HPDE6-E6E7 (cell line): ENCODE results near the gene CDK6.

ENCODE experiments used
- DNase-seq: peaks from one replicate; pipeline ENCODE4 v3.0.0; 2011; ENCODE audit warnings: missing footprints; ENCODE audit errors: extremely low spot score

CDK6 gene

DNA sequence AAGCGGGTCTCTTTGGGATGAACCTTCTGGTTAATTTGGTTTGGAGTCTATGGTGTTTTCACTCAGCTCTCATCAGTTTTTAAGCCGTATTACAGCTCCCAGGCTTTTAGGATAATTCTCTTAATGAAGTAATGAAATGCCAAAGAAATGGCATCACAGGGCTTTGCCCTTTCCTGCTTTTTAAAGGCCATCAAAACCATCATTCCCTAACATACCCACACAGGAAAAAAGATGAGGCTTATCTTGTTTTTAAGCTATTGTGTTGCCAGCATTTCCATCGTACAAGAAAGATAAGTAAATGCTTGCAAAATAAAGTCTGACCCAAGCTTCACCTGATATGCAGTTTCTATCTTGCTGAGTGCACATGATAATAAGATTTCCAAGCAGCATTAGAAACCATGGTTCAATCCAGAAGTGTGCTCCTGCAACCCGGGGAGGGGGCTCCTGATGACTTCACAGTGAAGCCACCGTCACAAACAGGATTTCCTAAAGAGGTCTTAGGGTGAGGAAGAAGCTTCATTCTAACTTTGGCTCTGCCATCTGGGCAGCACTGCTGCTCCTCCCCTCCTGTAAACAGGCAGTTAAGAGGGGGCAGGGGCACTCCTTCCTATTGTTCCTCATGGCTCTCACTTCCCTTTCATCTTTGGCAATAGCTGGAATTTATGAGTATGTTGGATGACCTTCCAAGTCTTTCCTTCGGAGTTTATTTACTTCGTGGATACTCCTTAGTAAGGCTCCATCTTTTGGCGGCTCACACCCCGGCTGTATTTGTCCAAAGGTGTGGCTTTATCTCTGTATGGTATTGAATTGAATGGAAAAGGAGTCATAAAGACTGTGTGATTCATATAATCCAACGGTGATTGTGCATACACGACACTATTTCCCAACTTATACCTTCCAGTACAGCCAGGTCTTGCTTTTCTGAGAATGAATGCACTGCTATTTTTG lies 191.0 kb downstream of the CDK6 start:
- peak; percentile 45 for DNase-seq

GRCh38 chr7:92644406-92645113 lies 191.8 kb downstream of the CDK6 start:
- DNase-seq: no peak

GRCh38 chr7:92643821-92644220 lies 192.6 kb downstream of the CDK6 start:
- DNase-seq: no peak

DNA sequence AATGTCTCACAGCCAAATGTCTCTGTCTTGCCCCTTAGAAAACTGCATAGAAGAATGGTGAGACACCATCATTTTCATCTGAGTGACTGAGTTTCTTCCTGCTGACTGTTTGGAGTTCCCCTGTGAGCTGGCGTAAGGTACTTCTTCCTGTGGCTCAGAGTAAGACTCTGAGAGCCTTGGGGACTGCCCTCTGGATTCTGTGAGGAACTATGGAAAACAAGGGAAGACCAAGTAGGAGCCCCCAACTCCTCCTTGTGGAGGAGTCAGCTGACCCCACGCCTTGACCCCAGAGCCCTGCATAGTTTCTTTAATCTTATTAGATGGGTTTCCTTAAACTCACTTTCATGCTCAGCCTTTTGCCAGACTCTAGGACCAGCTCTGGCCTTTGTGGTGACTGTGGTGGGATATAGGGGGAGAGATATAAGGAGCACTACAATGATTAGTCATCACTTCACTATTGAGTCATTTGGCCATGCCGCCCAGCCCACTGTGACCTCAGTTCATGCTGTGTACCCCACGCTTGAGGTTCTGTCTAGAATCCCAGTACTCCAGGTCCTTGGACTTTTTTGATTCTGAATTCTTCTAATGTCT lies 194.4 kb downstream of the CDK6 start:
- DNase-seq: no peak

- no peak for DNase-seq
These were observed 196.4 kb downstream of the CDK6 start for GRCh38 chr7:92639966-92640365.

- DNase-seq: no peak
These were observed 197.0 kb downstream of the CDK6 start for GRCh38 chr7:92639213-92639896.

DNA sequence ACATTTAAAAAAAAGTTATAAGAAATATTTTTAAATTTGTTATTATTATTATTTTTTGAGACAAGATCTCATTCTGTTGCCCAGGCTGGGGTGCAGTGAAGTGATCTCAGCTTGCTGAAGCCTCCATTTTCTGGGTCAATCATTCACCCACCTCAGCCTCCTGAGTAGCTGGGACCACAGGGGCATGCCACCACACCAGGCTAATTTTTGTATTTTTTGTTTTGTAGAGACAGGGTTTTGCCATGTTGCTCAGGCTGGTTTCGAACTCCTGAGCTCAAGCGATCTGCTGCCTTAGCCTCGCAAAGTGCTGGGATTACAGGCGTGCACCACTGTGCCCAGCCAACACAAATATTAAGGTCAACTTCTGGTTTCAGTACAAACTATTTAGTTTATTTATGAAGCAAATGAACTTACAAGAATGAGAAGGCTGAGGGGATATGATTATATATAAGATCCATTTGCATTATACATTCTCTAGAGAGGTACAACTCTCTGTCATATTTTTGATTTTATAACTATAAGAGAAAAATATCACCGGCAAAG lies 200.3 kb downstream of the CDK6 start:
- no peak for DNase-seq

DNA sequence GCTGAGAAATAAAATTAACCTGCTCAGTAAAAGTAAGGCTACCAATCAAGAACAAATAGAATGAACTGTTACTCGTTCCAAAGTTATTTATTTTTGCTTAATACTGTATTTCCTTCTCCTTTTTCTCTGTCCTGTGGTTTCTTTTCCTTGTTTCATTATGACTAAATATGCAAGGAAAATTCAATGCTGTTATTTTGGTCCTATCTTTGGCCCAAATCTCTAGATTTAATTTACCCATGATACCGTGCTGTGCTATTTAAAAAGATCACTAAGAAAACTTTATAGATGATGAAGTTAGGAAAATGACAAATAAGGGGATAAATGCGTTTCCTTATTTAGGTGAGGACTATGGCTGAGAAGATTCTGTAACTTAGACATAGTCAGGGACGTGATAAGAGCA lies 200.8 kb downstream of the CDK6 start:
- no peak for DNase-seq

- DNase-seq: peak; percentile 29
These were observed 201.4 kb downstream of the CDK6 start for GRCh38 chr7:92634924-92635519.

DNA sequence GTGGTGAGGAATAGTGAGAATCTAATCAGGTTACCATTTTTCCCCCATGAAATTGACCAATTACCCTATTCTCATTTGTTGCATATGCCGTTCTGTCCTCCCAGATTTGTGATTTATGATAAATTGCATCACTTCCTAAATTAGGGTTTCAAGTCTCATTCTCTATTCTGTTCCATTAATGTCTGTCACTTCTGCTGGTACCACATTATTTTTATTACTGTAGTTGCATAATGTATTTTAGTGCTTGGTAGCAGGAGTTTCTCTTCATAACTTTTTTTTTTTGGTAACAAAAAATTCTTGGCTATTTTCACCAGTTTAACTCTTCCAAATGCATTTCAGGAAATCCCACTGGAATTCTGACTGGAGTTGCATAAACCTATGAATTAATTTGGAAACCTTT lies 202.2 kb downstream of the CDK6 start:
- DNase-seq: no peak

DNA sequence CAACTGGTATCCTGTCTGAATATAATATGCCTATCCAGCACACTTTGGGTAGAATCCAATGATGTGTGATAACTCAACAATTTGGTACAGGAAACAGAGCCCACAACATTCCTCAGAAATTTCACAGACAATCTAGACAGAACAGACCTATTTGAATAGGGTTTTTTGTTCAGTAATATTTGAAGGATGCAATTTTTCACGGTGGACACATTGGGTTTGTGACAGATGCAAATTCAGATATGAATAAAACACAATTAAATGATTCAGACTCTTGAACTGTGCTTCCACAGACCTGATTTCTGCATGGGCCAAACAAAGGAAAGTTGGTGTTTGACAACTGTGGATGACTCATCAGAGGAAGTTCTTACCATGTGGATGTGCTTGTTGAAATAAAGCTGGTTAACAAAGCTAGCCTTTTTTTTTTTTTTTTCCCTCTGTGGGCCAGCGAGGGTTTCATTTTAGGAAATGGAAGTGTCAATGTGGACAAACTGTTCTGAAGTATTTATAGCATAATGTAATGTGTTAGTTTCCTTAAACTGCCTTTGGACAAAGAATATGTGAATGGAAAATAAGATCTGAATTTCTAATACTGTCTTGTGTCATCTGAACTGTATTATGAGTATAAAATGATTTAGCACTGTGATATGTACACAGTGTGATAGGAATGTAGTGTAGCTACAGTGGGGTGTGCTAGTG lies 203.0 kb downstream of the CDK6 start:
- DNase-seq: peak; percentile 53

GRCh38 chr7:92632791-92633190 lies 203.6 kb downstream of the CDK6 start:
- no peak for DNase-seq

DNA sequence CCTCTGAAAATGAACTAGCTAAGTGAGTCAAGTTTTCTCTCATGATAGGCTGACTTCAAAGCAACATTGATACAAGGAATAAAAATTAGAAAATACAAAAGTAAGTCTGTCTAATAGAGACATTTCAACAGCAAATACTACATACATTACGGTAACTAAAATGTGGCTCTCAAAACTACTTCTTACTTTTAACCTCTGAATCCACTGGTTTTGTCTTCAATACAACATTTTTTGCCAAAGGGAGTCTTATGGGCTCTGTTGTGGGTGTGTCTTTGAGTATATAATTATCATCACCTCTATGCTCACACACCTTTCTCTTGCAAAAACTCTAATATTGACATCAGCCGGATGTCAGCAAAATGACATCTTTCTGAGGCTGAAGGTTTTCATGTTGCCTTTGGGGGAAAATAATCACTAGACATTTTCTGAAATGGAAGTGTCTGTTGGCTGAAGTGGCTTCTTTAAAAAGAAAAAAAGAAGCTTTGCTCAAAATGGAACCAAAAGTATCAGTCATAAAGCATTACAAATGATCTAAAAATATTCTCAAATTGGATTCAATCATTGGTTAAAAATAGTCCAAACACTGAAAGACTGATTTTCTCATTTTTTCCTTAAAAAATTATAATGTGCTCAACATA lies 204.4 kb downstream of the CDK6 start:
- DNase-seq: no peak

GRCh38 chr7:92631067-92631849 lies 205.1 kb downstream of the CDK6 start:
- DNase-seq: no peak

DNA sequence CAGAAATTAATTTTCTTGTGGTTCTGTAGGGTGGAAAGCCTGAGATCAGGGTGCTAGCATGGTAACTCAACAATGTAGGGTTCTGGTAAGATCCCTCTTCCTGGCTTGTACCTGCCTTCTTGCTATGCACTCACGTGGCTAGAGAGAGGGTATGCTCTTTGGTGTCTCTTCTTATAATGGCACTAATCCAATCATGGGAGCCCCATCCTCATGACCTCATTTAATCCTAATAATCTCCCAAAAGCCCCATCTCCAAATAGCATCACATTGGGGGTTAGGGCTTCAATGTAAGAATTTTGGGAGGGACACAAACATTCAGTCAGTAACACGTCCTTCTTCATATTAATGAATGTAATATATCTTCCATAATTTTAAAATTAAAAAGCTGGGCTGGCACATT lies 206.6 kb downstream of the CDK6 start:
- DNase-seq: no peak

- DNase-seq: no peak
These were observed 208.4 kb downstream of the CDK6 start for GRCh38 chr7:92627956-92628355.

- DNase-seq: no peak
These were observed 210.0 kb downstream of the CDK6 start for GRCh38 chr7:92626281-92626809.

DNA sequence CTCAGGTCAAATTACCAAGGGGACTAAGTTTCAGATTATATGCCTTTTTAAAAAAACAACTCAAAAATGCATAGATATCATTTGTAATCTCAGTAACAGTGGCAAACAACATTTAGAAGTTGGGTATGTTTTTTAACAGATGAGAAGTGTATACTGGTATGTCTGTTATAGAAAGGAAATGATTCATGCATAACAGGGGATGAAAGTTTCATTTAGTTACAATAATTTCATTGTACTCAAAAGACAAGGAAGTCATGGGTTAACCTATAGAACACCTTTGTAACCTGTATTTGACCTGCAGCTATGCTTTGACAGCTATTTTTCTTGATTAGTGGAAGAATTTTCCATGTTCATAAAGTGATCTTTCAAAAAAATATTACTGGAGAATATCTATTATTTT lies 210.8 kb downstream of the CDK6 start:
- no peak for DNase-seq
